Urinary bladder (tissue), 4 donors: Measurements from ENCODE around the gene RBFOX1. TPM values are rescaled to one million over a fixed set of nuclear protein-coding genes. Genes with fewer than 3 reads are reported as not detected.

ENCODE experiments used
- DNase-seq: peaks from one replicate; pipeline ENCODE4 v3.0.0-alpha.2; 2015; ENCODE audit errors: extremely low spot score
- H3K27ac ChIP-seq: one replicate; pipeline ENCODE4 v1.5.1; 2013; ENCODE audit warnings: low read depth, mild to moderate bottlenecking, moderate library complexity
- H3K36me3 ChIP-seq: one replicate; pipeline ENCODE4 v1.6.1; 2013; ENCODE audit warnings: mild to moderate bottlenecking, moderate library complexity; ENCODE audit not compliant: insufficient read depth
- H3K4me1 ChIP-seq: one replicate; pipeline ENCODE4 v1.6.1; 2013; ENCODE audit warnings: mild to moderate bottlenecking, moderate library complexity; ENCODE audit not compliant: insufficient read depth
- H3K4me3 ChIP-seq: one replicate; pipeline ENCODE4 v1.5.1; 2013; ENCODE audit warnings: low read depth, low read length
- WGBS: extraction: QIAGEN DNeasy Blood & Tissue Kit; methylation state at CpG from one replicate; pipeline ENCODE4 v1.1.7; 2013; 5-methylcytosine and 5-hydroxymethylcytosine counted together
- polyA plus RNA-seq: library from polyadenylated mRNA; stranded (reverse); fragments of 200-250 nt; gene quantifications from one replicate; pipeline ENCODE4 v1.2.3, GENCODE V29; 2013
- total RNA-seq: library from RNA; depleted of rRNA; stranded (reverse); fragments of >200 nt; gene quantifications from one replicate; pipeline ENCODE4 v1.2.3, GENCODE V29; 2014
- donor health status: healthy with polysubstance abuse.
- donor health status: healthy.

Gene RBFOX1
- total and polyA plus RNA-seq, 2 donors = 0.72 to 2.4 TPM

DNA sequence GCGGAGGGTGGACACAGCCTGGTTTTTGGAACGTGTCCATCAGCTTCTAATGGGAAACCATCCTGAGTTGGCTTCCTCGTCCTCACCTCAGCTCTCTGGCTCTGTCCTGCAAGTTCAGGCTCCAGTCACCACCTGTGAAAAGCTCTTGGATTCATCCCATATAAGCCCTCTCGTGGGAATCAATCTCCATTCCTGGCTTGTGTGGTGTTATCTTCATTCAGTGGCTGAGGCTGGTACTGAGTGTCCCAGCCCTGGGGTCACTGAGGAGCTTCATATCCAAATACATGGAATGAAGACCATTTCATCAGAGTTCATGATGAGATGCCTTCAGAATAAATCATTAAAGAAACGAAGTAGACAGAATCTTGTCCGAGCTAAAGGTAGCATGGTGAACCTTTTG lies 189.2 kb downstream of the RBFOX1 start:
- no peaks in the 10 kb centered on the region for H3K4me1 ChIP-seq
- H3K4me3 ChIP-seq = no peak overlapping the region
- WGBS = 81% methylated on average over 6 of the region's 6 CpGs
- no peak for DNase-seq
- H3K36me3 ChIP-seq = no peaks in the 10 kb centered on the region
- no peak overlapping the region for H3K27ac ChIP-seq

DNA sequence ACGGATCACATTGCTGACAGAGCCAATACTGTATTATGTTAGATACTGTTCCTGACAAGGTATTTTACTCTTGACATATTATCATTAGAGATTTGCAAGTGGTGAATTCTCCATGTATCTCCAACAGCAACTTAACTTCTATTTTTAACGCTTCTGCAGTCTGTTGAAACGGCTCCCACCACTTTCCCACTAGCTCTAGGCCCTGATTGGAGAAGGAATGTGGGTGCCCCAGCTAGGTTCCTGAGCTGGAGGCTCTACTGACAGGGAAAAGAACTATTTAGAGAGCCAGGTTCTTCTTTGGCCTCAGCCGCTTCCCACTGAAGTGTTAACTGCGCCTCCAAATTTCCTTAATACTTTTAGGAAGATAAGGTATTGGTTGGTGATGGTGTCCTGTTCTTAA lies 191.8 kb downstream of the RBFOX1 start:
- no peak for DNase-seq
- Histone ChIP-seq H3K27ac (no peak overlapping the region), H3K36me3 (no peaks in the 10 kb centered on the region), H3K4me1 (no peaks in the 10 kb centered on the region), H3K4me3 (no peak overlapping the region)
- 40% methylated on average over 5 of the region's 5 CpGs for WGBS

DNA sequence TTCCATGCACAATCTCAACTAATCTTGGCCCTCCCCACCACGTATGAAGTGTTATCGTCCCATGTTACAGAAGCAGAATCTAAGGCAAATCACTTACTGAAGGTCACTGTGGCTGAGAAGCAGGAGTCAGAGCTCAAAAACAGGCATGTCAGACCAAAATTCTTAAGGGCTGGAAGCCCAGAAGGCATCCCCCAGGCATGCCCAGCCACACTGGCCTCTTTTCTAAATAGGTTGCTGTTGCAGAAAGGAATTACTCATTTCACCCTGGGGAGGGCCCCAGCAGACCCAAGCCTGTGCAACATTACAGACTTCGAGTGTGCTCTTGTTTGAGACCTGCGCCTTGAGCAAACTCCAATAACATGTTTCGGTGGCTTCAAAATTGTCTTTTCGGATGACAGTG lies 194.1 kb downstream of the RBFOX1 start:
- 90% methylated on average over 6 of the region's 6 CpGs for WGBS
- Histone ChIP-seq H3K36me3 (no peaks in the 10 kb centered on the region), H3K4me3 (no peak overlapping the region), H3K27ac (no peak overlapping the region), H3K4me1 (no peaks in the 10 kb centered on the region)
- DNase-seq = no peak

DNA sequence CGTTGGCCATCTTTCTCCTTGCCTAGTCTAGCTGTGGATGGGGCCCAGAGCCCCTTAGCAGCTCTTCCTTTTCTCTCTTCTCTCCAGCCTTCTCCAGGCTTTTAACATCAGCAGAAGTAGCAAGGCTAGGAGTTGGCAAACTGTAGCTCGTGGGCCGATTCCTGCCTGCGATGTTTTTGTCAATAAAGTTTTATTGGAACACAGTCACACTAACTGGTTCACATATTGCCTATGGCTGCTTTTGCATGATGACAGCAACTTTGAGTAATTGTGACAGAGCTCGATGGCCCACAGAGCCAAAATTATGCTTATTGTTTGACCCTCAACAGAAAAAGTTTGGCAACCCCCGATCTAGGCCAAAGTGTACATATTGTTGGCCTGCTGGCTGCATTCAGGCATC lies 199.9 kb downstream of the RBFOX1 start:
- Histone ChIP-seq H3K4me1 (no peaks in the 10 kb centered on the region), H3K4me3 (no peak overlapping the region), H3K27ac (no peak overlapping the region), H3K36me3 (no peaks in the 10 kb centered on the region)
- WGBS = 93% methylated on average over 6 of the region's 6 CpGs
- no peak for DNase-seq

DNA sequence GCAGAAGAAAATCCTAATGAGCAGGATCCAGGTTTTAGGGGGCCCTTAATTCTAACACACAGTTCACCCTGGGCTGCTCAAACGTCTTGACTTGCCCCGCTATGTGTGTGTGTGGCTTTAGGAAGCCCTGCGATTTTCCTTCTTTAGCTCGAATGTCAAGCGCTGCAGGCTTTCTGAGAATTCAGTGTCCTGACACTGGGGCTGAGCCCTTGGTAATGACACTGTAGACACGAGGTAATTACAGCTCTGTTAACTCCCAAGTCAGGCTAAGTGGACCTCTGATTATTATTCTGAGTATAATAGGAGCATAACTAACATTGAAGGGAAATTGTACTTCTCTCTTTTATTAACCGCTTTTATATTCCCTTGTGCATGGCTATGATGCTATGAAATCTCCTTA lies 202.1 kb downstream of the RBFOX1 start:
- DNase-seq = no peak
- Histone ChIP-seq H3K4me3 (no peak overlapping the region), H3K36me3 (no peaks in the 10 kb centered on the region), H3K4me1 (no peaks in the 10 kb centered on the region), H3K27ac (no peak overlapping the region)
- WGBS = 62% methylated on average over 7 of the region's 7 CpGs

GRCh38 chr16:7541026-7541425 lies 208.4 kb downstream of the RBFOX1 start:
- Histone ChIP-seq H3K27ac (no peak overlapping the region), H3K4me3 (no peak overlapping the region), H3K36me3 (no peaks in the 10 kb centered on the region), H3K4me1 (no peaks in the 10 kb centered on the region)
- no peak for DNase-seq
- WGBS = 63% methylated on average over 3 of the region's 3 CpGs

DNA sequence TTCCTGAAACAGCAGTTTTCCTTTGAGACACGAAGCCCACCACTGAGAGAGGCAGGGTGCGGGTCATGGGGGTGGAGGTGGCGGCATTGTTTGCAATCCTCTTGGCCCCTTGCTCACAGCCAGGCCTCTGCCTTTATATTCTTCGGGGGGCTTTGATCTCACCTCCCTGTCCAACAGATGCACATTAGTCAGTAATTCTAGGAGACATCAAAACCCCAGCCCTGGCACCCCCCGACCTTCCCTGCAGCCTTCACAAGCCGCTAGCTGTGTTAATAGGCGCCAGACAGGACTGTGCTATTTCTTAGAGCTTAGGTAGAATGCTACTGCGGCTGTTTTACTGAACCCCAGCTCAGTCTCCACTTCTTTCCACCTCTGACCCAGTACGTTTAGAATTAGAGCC lies 212.6 kb downstream of the RBFOX1 start:
- H3K4me1 ChIP-seq = no peaks in the 10 kb centered on the region
- WGBS = 33% methylated on average over 9 of the region's 9 CpGs
- DNase-seq = no peak
- no peak overlapping the region for H3K27ac ChIP-seq
- no peaks in the 10 kb centered on the region for H3K36me3 ChIP-seq
- H3K4me3 ChIP-seq = no peak overlapping the region

DNA sequence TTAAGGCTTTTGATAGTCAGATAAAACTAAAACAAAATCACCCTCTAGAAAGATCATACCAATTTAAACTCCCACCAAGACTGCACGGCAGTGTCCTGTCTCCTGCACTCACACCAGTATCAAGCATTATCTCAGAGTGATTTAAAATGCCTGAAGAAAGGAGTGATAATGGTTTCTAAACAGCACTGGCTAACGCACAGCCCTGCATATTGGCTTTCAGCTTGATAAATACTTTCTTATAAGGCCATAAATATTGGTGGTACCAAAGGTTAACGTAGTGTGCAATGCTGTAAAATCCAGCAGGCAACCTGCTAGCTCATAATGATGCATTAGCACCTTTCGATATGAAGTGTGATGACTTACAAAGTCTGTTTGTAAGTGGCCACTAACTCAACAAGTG lies 214.3 kb downstream of the RBFOX1 start:
- WGBS = 20% methylated on average over 4 of the region's 4 CpGs
- Histone ChIP-seq H3K4me1 (no peaks in the 10 kb centered on the region), H3K4me3 (no peak overlapping the region), H3K27ac (no peak overlapping the region), H3K36me3 (no peaks in the 10 kb centered on the region)
- DNase-seq = no peak

- DNase-seq = no peak
- H3K4me1 ChIP-seq = no peaks in the 10 kb centered on the region
- no peak overlapping the region for H3K27ac ChIP-seq
- H3K36me3 ChIP-seq = no peaks in the 10 kb centered on the region
- WGBS = 47% methylated on average over 4 of the region's 4 CpGs
- H3K4me3 ChIP-seq = no peak overlapping the region
Measured at GRCh38 chr16:7547736-7548135, 215.1 kb downstream of the RBFOX1 start.

GRCh38 chr16:7548796-7549318 lies 216.2 kb downstream of the RBFOX1 start:
- DNase-seq = no peak
- no peaks in the 10 kb centered on the region for H3K4me1 ChIP-seq

GRCh38 chr16:7550096-7550495 lies 217.5 kb downstream of the RBFOX1 start:
- H3K27ac ChIP-seq = no peak overlapping the region
- H3K4me1 ChIP-seq = no peaks in the 10 kb centered on the region
- DNase-seq = no peak
- H3K36me3 ChIP-seq = no peaks in the 10 kb centered on the region
- WGBS = 66% methylated on average over 7 of the region's 7 CpGs
- no peak overlapping the region for H3K4me3 ChIP-seq

More at GRCh38 chr16:7548796-7549318, 216.2 kb downstream of the RBFOX1 start:
- Histone ChIP-seq H3K36me3 (no peaks in the 10 kb centered on the region), H3K27ac (no peak overlapping the region), H3K4me3 (no peak overlapping the region)
- WGBS = 80% methylated on average over 4 of the region's 4 CpGs

DNA sequence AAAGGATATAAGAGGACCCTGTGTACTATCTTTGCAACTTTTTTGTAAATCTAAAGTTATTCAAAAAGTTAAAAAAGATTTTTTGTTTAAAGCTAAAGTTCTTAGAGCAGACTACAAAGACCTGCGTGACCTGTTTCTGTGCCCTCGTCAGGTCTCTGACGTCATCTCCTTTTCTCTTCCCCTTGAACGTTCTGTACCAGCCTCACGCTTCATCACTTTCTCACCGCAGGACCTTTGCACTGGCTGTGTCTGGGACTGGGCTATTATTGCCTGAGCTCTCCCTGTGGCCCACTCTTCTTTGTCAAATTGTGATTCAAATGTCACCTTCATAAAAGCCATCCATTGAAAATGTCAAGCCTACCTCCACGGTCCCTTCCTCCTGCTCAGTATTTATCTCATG lies 222.8 kb downstream of the RBFOX1 start:
- WGBS = 89% methylated on average over 7 of the region's 7 CpGs
- H3K27ac ChIP-seq = no peak overlapping the region
- no peaks in the 10 kb centered on the region for H3K4me1 ChIP-seq
- no peak for DNase-seq
- no peaks in the 10 kb centered on the region for H3K36me3 ChIP-seq
- no peak overlapping the region for H3K4me3 ChIP-seq

DNA sequence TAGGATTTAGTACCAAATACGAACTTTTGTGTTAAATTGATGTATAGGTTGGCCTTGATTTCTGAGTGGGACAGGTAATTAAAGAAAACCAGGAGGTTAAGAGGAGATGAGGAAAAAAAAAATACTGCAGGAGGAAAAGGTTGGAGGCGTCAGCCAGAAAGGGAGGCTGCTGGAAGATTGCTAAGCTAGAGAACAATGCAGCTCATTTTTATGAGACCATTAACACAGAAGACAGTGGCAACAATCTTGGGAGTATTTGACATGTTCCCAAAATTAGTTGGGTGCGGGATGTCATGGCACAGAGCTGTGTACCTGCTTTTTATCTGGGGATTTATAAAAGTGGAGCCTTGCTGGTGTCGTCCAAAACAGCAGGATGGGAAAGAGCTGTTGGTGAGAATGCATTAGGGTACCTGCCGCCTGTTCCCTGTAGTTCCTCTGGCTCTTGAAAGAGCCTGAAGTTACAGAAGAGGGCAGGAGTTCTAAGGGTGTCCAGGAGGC lies 229.3 kb downstream of the RBFOX1 start:
- Histone ChIP-seq H3K36me3 (no peaks in the 10 kb centered on the region), H3K4me3 (no peak overlapping the region), H3K27ac (no peak overlapping the region), H3K4me1 (no peaks in the 10 kb centered on the region)
- 61% methylated on average over 5 of the region's 5 CpGs for WGBS
- DNase-seq = no peak

DNA sequence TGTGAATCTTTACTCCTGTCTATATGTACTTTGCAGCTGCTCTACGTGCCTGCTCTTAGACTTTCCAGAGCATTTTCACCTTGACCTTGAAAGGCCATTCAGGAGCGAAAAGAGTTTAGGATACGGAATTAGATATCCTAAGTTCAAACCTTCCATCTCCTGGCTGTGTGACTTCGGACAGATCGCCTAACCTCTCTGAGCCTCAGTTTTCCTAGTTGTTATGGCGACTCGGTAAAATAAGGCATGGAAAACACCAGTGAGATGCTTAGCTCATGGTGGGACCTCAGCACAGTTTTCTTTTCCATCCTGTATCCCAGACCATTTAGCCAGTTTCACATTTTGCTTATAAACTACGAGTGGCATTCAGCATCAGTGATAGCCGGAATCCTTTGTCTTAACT lies 233.7 kb downstream of the RBFOX1 start:
- 86% methylated on average over 9 of the region's 9 CpGs for WGBS
- no peaks in the 10 kb centered on the region for H3K36me3 ChIP-seq

GRCh38 chr16:7571366-7571765 lies 238.7 kb downstream of the RBFOX1 start:
- no peaks in the 10 kb centered on the region for H3K4me1 ChIP-seq
- 78% methylated on average over 10 of the region's 10 CpGs for WGBS
- H3K27ac ChIP-seq = no peak overlapping the region
- H3K36me3 ChIP-seq = no peaks in the 10 kb centered on the region
- no peak overlapping the region for H3K4me3 ChIP-seq
- DNase-seq = no peak

More for the DNA sequence above, 233.7 kb downstream of the RBFOX1 start:
- Histone ChIP-seq H3K4me1 (no peaks in the 10 kb centered on the region), H3K4me3 (no peak overlapping the region), H3K27ac (no peak overlapping the region)
- DNase-seq = no peak
